GM21515 (cell line): ENCODE measurements around the gene ABLIM2.
A peak's percentile ranks its signal among the peaks of the same experiment; 100 is the strongest.
"Not testable (repeated sequence)": the region's sequence is repeated elsewhere in the genome, so short reads cannot be mapped to it uniquely, and the experiment has no call there.

Source experiments
- ATAC-seq: cut with Tn5 transposase; IDR thresholded peaks from one replicate; pipeline ENCODE4 v1.9.1; 2021; ENCODE audit not compliant: unreplicated experiment

ABLIM2 gene

GRCh38 chr4:7947927-7948326, 210.7 kb downstream of the ABLIM2 start:
- no peak for ATAC-seq

- ATAC-seq, result no peak
Observed at GRCh38 chr4:7945709-7946380, 212.8 kb downstream of the ABLIM2 start.

DNA sequence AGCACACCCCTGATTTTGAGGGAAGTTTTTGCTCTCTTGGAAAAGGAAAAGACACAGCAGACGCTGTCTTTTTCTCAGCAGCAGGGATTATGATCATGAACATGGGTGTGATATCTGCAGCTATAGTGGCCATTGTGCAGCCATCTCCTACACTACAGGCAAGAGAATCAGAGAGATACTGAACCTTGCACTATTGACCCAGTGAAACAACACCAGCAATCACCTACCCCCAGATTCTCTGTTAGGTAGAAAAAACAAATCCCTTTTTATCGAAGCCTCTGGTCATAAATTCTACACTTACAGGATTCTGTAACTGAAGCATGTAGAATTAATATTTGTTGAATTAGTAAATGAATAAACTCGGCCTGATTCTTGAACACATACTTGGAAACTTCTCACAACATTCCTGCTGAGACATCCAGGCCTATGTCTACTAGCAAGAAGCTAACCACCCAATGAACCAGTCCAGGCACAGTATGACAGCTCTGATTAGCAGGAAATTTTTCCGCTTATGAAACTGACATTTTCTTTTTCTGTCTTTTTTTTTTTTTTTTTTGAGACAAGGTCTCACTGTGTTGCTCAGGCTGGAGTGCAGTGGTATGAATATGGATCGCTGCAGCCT, 213.9 kb downstream of the ABLIM2 start:
- ATAC-seq, result no peak

- ATAC-seq, result not testable (repeated sequence)
Observed at GRCh38 chr4:7943688-7944087, 214.9 kb downstream of the ABLIM2 start.

DNA sequence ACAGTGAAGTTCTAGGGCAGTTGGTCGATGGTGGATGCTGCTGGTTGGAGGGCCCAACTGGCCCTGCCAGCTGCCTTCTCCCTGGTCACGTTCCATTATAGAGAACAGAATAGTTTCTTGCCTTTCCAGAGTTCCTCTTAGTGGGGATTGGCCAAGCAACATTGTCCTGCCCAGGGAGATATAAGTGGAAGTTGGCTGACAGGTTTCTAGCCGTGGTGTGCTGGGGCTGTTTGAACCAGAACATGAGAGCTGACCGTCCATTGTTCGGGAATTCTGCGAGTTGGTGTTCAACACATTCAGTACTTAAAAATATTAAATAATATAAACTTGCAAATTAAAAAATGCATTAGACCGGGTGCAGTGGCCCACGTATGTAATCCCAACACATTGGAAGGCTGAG, 215.4 kb downstream of the ABLIM2 start:
- ATAC-seq, result no peak

DNA sequence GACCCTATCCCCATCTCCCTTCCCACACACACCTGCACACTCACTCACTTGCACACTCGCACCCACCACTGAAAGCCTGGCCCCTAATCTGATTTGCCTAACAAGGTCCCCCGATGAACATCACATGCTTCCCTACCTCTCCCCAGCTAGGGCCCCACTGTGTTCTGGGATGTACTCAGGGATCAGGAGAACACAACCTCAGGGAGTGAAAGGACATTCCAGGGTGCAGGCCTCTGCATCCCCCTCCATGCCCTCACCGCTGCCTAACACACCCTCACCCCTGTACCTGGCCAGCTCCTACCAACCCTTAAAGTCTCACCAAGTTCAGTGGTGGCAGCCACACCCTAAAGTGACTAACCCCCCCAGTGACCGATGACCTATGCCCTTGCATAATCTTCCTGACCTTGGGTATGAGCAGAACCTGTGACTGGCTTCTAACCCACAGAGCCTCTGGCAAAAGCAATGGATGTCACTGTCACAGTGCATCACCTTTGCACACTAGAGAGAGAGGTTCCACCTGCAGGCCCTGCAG, 216.6 kb downstream of the ABLIM2 start:
- no peak for ATAC-seq

DNA sequence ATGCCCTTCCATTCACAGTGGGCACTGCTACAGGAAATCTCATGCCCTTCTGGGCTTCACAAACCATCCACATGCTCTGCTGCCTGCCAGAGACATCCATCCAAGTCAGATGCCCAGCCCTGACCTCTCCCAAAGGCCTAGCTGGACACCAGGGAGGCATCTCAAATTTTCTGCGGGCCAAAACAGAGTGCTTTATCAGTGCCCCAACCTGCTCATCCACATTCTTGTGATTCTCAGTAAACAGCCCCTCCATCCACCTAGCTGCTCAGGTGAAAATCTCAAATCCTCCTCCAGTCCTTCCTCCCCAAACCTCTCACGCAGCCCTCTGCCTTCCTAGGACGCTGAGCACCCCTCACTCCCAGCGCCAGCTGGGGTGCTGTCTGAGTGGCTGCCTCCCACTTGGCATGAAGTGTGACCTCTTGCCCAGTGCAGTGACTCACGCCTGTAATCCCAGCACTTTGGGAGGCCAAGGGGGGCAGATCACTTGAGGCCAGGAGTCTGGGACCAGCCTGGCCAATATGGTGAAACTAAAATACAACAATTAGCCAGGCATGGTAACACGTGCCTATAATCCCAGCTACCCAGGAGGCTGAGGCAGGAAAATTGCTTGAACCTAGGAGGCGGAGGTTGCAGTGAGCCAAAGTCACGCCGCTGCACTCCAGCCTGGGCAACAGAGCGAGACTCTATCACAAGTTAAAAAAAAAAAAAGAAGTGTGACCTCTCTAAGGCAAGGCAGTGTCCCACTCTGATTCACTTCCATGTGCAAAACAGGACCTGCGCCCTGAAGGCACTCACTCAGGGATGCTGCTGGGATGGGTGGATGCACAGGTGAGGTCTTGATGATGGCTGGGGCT, 217.3 kb downstream of the ABLIM2 start:
- no peak for ATAC-seq

DNA sequence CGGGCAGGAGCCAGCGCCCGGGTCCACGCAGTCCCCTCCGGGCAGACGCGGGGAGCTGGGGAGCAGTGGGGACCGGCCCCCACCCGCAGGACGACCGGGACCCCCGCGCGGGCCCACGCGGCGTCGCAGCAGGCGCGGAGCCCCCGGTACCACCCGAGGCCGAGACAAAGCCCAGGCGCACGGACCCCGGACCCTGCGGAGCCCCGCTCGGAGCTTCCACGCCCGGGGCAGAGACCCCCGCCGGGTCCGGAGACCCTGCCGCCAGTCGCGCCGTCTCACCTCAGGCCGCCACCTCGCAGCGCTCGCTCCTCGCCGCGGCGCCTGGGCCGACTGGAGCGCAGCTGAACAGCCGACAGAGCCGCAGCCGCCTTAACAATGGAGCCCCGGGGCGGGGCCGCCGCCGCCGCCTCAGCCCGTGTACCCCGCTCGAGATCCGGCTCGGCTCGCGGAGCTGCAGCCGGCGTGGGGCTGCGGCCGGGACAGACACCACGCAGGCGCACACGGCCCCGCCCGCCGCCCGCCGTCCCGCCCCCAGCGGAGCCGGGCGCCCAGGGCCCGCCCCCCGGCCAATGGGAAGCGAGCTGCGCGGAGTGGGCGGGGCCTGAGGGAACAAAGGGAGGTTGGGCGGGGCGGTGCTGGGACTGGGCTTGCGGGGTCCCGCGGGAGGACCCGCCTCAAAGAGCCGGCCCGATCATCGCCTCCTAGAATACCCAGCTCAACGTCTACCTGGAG, 219.1 kb downstream of the ABLIM2 start, which contains the start of gene AFAP1:
Gene AFAP1, minus strand, starts transcription at position 485 of the 732 bp plus-strand sequence. CDS start 67,783 bp downstream, outside the sequence.
- peak; percentile 93 for ATAC-seq

DNA sequence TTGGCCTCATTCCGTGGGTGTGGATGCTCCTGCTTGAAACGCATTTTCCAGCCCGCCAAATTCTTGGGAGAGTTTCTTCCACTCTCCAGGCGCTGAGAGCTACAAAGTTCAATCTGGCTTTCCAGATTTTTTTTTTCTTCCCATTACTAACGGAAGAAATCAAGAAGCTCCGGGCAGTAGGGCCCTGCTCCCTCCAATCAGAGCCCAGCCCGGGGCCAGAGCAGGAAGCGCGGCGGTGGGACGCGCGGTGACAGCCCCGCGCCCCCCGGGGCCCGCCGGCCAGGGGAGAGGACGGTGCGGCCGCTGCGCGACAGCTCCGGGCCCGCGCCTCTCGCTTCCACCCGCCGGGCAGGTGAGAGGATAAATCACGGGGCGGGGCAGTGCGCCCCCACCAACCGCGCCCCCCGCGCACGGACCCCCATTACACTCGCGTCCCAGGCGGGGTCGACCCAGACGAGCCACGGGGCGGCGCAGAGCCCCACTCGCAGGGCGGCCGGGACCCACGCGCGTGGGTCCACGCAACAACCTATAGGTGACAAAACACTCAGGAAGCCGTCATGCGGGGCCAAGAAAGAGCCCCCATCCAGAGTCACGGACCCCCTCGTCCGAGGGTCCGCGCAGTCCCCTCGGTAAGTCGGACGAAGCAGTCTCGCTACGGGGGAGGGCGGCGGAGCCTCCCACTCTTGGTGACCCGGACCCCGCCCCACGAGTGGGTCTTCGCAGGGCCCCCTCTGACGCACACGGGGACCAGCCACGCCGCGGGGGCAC, 219.8 kb downstream of the ABLIM2 start:
- ATAC-seq, result no peak

- no peak for ATAC-seq
Observed at GRCh38 chr4:7938266-7938608, 220.4 kb downstream of the ABLIM2 start.

DNA sequence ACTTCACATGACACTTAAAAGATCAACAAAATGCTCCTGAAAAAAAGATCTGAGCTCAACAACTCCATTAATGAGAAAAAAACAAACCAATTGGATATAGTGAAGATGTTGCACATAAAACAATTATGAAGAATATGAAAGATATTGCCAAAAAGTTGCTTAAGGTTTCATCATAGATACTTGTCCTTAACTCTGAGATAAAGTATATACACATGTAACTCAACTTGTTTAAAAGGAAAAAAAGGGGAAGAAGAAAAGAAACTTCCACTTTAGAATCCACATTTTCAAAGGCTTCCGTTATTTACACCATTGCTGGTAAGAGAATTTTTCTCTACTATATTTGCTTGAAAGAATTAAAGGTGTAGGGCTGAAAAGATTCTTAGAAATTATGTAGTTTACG, 221.6 kb downstream of the ABLIM2 start:
- no peak for ATAC-seq

DNA sequence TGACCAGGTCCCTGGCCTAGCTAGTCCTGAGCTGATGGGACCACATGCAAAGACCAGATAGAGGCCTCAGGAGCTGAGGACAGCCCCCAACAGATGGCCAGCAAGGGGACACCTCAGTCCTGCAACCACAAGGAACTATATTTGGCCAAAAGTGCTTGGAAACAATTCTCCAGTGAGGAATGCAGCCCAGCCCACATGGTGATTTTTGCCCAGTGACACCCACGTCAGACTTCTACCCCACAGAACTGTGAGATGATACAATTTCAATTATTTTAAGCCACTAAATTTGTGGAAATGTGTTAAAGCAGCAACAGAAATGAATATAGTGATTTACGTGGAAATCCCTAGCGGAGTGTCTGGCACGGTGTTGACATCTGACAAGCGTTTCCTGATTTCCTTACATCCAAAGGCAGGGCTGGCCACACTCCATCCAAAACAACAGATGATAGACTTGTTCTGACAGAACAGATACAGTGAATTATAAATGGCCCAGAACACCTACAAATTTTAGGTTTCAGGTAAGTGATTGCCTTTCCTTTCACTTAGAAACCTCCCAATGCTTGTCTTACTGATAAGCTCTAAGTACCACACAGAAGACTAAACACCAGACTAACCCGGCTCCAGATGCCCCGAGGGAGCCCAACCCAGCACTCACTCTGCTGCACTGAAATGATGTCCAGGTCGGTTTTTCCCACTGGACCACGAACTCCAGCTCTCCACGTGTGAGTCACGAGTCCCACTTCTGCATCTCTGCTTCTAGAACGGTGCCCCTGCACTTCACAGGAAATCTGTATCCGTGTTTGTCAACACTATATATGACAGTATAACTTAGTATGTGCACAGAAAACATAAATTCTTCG, 224.7 kb downstream of the ABLIM2 start:
- ATAC-seq, result no peak

GRCh38 chr4:7932287-7932686, 226.3 kb downstream of the ABLIM2 start:
- ATAC-seq, result no peak

DNA sequence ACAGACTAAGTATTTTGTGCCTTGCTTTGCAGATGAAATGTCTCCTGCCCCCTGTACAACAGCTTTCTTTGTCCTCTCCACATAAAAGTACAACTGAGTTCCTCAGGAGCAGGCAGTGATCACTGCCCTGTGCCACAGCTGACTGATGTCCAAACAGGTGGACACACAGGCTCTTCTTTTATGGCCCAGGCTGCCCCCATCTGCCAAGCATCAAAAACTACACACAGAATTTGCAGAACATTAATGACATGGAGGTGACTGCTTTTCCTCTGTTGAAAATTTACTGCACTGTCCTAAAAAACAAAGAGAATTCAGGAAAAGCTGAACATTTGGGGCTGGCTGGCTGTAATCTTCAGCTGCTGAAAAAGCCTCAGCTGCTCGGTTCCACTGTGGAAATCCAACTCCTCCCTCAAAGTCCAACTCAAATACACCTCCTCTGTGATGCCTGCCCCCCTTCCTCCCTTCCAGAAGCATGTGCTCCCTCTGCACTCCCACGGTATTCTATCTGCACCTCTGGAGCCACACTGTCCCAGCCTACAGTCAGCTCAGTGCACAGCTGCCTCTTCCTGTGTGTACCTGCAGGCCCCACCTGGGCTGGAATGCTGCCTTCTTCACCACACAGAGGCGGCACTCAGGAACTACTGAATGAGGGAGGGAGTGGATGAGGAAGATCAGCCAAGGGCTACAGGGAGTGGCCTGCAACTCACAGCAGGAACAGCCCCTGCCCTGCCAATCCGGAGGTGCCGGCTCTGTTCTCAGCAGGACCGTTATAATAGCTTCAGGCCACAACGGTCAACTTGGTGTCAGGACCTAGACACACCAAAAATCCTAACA, 229.3 kb downstream of the ABLIM2 start:
- no peak for ATAC-seq

DNA sequence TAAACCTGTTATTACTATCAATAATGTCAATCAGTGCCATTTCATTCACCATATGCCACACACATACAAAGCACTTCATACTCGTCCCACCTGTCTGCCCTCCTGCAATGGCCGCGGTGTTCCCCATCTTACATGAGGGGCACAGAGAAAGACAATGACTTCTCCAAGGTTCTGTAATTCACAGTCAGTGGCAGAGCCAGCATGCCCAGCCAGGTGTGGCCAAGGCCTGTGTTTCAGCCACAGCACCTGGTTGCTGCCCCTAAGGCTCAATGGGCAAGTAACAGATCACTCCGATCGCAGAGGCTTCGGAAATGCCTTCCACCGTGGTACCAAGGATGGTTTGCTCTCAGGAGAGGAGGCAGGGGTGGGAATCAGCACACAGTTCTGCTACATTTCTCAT, 229.9 kb downstream of the ABLIM2 start:
- no peak for ATAC-seq

DNA sequence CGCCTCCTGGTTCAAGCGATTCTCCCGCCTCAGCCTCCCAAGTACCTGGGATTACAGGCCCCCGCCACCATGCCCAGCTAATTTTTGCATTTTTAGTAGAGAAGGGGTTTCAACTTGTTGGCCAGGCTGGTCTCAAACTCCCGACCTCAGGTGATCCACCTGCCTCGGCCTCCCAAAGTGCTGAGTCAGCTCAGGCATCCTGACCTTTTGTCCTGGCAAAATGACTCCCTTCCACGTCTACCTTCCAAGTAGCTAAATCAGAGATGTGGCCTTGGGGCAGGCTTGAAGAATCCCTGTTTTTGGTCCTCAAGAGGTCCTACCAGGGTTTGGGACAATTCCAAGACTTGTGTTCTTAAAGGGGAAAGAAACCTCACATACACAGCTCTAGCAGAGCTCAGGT, 231.8 kb downstream of the ABLIM2 start:
- ATAC-seq, result no peak

DNA sequence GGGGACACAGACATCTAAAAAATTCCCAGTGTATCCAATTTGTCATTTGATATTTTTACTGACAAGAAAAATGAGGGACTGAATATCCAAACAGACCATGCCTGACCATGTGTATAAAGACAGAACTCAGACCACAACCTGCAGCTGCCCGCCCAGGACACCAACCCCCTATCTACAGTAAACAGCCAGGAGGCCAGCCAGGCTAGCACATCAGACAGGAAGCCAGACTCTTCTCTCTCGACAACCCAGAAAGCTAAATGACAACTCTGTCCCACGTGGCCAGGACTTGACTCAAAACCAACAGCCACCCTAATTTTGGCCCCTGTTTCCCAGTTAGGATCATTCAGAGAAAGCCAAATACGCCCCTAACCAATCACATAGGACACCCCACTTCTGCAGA, 234.0 kb downstream of the ABLIM2 start:
- ATAC-seq, result no peak

- no peak for ATAC-seq
Observed at GRCh38 chr4:7924163-7924562, 234.4 kb downstream of the ABLIM2 start.

DNA sequence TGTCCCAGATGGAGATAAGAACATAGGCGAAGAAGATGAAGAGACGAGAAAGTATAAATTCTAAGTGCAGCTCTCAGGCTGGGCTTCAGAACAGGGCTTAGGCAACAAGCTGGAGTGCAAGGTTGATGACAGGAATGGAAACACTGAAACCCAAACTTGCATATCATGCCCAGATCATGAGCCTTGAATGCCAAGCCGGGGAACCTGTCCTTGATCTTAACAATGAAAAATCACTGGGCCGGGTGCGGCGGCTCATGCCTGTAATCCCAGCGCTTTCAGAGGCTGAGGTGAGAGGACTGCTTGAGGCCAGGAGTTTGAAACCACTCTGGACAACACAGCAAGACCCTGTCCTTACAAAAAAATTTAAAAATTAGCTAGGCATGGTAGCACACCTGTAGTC, 236.1 kb downstream of the ABLIM2 start:
- ATAC-seq, result no peak
